ENCODE data around the gene SRSF4. TPM values are rescaled to one million over a fixed set of nuclear protein-coding genes. Genes with fewer than 3 reads are reported as not detected.

Gene SRSF4
- total and polyA plus RNA-seq, 2 of the 8 experiments (the other 6 are each of a cell fraction or from before 2014, with no cell fraction given), result 34.9 to 86.5 TPM

- TF ChIP-seq CTBP2 (IDR thresholded peaks at IDR 0.05; ENCODE audit: borderline replicate concordance, insufficient read depth, insufficient read length, low read length) (no peak), CHD1 (IDR thresholded peaks at IDR 0.05; ENCODE audit: low read depth, low read length) (no peak), RAD21 (IDR thresholded peaks at IDR 0.05 in 1 of 2, conservative IDR thresholded peaks at IDR 0.05 in 1 of 2; ENCODE audit: low read depth in 2 of 2, low read length in 2 of 2) (no peak), GTF2F1 (IDR thresholded peaks at IDR 0.05; ENCODE audit: borderline replicate concordance, low read depth, low read length) (no peak), BACH1 (IDR thresholded peaks at IDR 0.05; ENCODE audit: low read length) (no peak), EP300 (IDR thresholded peaks at IDR 0.05; ENCODE audit: borderline replicate concordance in 1 of 2, low read depth in 2 of 2, low read length in 2 of 2) (no peak), ASH2L (IDR thresholded peaks at IDR 0.05; ENCODE audit: low read length) (no peak), ZNF274 (IDR thresholded peaks at IDR 0.05; ENCODE audit: borderline replicate concordance, extremely low read depth, low read length) (no peak)
Measured at GRCh38 chr1:29136391-29136915, 45.2 kb downstream of the SRSF4 start (continued).

Measured in H1 (cell line).